Esophagus mucosa (tissue), 1 donor: ENCODE data around the gene CACNA1I. TPM values are rescaled to one million over a fixed set of nuclear protein-coding genes. Genes with fewer than 3 reads are reported as not detected.

Experiments
- ATAC-seq: fragments of 200-7000 bp; cut with Tn5 transposase; one replicate; pipeline ENCODE4 v1.9.1; 2020
- total RNA-seq: library from RNA; stranded (reverse); gene quantifications from one replicate; pipeline ENCODE4 v1.2.4, GENCODE V29; 2023
- donor health status: DM: yes; HTN: yes; CAD: no.

Gene CACNA1I
- total RNA-seq, 1 donor from 2014 or later: 0.08 TPM

DNA sequence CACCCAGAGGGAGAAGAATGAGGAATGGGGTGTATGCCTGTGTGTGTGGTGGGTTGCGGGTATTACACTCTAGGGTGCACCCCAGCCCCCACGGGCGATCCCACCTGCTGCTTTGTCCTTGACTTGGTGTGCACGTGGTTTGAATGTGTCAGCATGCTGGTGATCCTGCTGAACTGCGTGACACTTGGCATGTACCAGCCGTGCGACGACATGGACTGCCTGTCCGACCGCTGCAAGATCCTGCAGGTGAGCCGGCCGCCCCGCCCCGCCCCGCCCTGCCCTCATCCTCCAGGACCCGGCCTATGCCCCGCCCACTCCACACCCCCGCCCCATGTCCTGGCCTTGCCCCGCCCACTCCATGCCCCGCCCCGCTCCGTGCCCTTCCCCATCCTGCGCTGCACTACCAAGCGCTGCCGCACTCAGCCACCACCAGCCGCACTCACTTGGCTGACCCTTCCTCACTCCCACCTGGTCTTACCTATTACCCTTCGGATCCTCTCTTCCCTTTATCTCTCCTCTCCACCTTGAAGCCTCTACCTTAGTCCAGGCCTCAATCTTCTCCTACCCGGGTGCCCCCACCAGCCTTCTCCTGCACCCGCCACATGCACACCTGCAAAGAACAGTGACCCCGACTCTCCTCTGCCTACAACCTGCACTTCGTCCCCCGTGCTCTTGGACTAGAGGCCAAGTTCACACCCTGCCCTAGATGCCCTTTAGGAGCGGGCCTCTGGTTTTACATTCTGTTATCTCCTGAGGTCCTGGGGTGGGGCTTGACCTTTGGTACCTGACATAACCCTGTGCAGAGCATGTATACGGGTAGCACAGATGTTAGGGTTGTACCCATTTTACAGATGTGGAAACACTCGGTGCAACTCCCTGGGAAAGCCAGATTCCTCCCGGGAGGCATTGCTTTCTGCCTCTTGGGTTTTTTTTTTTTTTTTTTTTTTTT, 27.7 kb downstream of the CACNA1I start:
- ATAC-seq: peak; percentile 94

DNA sequence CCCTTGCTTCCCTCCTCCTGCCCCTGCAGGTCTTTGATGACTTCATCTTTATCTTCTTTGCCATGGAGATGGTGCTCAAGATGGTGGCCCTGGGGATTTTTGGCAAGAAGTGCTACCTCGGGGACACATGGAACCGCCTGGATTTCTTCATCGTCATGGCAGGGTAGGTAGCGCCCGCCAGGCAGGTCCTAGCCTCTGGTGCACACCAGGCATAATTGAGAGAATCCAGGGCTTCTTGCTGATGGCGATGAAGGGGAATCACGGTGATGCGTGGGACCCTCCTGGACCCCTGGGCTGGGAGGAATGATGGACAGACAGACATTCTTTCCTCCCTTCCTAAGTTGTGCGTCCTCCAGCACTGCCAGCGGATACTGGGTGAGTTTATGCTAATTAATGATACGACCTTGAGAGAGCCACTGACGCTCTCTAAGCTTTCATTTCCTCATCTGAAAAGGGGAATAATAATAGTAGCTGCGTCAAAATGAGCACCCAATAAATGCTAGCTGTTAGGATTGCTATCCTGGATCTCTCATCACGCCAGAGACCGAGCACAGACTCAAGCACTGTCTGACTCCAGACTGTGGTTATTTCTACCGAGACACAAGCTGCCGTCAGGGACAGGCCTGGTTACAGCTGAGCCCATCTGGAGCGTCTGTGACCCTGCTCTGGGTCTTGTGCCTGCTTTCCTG, 30.1 kb downstream of the CACNA1I start:
- ATAC-seq: no peak

DNA sequence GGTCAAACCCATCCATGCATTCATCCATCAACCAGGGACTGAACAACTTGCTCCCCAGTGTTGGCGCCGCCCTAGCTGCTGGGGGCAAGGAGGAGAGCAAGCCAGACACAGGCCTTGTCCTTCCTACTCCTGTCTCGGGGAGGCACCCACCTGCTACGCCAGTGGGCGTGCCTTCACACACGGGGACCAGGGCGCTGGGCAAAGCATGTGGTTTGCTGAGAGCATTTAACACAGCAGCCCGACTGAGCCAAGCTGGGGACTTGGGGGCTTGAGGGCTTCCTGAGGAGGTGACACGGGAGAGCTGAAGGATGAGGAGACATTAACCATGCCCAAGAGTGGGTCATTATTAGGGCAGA, 30.6 kb downstream of the CACNA1I start:
- ATAC-seq: no peak

DNA sequence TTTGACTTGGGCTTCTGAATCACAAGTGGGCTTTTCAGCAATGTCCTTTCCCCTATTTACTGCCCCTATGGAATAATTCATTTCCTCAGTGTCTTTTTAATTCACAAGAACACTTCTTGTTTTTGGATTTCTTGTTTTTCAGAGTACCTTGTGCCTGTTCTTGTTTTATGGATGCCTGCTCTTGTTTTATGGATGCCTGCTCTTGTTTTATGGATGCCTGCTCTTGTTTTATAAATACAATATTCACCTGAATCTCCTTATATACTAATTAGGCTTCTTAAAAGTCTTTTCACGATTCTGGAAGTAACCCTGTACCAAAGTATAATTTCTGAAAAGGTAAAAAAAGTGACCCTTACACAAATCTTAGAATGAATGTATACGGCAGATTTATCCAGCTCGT, 32.8 kb downstream of the CACNA1I start:
- no peak for ATAC-seq

DNA sequence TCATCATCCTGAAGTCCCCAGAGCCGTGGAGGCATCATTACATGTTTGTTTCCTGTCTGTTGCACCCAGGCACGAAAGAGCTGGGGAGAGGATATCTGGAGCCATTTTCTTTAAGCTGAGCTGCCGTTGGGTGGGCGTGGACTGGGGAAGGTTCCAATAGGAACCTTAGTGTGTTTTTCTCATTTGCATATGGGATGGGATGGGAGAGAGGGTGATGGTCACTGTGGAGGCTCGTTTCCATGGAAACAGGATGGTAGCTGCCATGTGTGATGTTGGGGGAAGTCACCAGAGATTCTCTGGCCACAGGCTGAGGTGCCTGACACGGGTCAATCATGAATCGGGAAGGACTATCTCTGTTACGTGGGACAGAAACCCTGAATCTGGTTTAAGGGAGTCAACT, 39.7 kb downstream of the CACNA1I start:
- ATAC-seq: no peak

DNA sequence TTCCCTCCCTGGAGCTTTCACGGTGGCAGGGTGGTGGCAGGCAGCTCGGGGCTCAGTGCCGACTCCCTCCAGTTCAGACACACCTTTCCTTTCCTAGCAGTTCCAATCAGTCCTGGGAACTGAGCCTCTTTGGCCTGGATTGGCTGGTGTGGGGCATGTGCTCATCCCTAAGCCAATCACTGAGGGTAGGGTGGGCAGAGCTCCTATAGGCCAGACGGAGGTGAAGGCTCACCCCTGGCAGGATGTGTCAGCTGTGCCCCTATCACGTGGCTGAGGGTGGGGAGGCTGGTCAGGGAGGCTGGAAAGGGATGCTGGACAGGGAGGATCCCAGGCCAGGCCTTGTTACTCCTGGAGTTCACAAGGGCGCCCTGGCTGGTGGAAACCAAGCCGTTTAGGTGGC, 40.2 kb downstream of the CACNA1I start:
- no peak for ATAC-seq

DNA sequence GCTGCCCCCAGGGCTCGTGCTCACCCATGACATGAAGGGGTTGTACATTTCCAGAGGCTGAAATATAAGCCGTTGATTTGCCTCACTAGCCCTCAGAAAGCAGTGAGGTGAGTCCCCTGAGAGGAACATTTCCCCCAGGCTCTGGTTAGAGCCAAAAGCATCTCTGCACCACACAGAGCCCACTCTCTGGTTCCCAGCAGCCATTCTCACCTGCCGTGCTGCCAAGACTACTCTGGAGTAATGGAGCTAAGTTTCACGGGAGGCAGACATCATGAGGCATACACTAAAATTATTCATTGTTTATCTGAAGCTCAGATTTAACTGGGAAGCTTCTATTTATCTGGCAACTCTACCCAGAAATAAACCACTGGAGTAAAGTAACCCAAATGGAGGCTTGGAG, 40.8 kb downstream of the CACNA1I start:
- ATAC-seq: no peak

DNA sequence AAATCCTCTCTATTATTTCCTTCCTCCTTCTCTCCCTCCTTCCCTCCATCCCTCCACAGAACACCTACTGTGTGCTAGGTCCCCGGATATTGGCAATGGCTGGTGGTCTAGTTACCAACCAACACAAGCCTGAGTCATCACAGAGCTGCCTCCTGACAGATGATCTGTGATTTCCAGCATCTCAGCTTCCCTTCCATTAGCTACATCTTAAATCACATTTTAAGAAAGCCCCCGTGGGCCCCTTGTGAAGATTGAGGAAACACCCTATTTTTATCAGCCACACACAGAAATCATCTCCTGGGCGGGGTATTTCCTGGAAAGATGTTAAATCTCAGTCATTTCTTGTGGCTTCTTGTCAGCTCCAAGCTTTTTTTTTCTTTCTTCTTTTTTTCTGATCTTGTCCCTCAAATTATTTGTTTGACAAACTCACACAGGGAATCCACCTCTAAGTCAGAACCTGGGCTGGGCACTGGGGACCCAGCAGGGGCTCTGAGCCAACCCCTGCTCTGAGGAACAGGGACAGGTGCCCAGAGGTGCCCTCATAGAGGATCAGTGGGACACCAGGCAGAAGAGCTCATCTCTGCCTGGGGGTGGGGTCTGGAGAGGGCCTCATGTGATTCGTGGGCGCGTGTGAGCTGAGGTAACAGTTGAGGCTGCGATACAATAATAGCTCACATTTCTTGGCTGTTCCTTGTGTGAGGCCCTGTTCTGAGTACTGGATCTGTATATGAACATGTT, 42.4 kb downstream of the CACNA1I start:
- no peak for ATAC-seq

DNA sequence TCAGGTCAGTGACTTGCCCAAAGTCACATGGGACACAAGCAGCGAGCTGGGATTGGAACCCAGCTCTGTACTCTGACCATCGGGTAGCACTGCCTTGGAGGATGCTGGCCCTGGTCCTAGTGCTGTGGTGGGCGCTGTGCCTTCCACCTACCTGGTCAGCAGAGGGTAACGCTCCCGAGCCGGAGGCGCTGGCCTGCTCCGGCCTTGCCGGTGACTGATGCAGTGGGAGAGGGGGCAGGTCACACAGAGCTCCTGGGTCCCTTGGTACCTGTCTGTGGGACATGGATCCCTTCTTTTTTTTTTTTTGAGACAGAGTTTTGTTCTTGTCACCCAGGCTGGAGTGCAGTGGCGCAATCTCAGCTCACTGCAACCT, 43.0 kb downstream of the CACNA1I start:
- ATAC-seq: no peak

DNA sequence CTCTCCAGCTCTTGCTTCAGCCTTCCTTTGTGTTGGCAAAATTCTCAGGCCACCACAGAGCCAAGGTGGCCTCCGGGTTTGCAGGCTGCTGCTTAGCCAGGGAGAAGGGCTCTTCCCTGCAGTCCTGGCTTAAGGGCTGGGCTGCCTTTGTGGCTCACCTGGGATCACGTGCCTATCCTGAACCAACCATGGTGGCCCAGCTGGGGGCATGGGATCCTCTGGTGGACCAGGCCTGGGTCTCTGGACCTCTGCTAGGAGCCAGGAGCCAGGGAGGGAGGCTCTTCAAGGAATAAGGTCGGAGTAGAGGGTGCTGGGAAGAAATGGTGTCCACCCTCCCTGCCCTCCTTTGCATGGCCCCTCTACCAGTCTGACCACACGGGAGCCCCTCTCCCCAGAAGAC, 43.9 kb downstream of the CACNA1I start:
- no peak for ATAC-seq

DNA sequence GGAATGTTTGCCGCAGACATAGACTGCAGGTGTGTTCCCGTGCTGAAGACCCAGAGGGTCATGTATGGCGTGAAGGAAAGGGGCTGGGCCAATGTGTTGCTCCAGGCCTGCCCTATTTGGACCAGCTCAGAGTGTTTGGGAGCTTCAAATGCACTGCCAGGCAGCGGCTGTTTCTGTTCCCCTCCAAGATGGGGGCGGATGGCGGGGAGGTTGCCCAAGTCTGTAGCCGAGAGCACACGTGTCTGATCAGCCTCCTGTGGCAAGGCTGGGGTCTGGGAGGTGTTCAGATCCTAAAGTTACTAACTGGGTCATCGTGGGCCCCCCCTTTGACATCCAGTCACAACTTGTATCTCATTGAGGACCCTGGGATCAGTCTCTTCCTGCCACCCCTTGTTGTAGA, 45.5 kb downstream of the CACNA1I start:
- ATAC-seq: no peak

DNA sequence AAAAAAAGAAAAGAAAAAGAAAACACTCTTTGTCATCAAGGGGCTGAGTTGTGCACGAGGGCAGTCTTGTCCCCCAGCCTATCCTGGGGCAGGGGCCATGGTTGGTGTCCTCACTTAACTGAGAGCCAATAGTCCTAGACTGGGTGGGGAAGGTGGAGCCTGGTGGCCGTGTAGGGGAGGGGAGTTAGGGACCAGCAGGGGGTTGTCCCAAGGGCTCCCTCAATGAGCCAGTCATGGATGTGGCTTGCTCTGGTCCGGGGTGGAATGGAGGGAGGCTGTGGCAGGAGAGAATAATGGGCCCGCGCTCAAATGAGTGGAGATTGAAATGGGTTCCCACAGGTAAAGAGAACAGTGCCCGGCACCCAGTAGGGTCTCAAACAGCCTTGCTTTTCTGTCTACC, 46.2 kb downstream of the CACNA1I start:
- ATAC-seq: no peak

DNA sequence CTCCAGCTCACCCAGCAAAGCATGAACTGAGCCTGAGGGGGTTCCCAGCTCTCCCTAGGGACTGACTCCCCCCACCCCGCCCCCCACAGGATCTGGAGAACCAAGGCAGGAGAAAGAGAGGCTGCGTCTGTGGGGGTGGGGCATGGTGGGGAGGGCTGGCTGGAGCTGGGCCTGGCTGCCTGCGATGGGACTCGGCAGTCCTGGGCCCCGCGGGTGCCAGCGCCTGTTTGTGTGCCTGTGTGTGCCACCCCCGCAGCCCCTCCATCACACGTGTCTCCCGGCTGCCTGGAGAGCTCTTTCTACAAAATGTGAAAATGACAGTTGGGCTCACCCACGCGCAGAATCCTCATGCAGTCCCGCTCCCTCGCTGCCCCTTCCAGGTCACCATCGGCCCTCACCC, 46.8 kb downstream of the CACNA1I start:
- ATAC-seq: no peak

DNA sequence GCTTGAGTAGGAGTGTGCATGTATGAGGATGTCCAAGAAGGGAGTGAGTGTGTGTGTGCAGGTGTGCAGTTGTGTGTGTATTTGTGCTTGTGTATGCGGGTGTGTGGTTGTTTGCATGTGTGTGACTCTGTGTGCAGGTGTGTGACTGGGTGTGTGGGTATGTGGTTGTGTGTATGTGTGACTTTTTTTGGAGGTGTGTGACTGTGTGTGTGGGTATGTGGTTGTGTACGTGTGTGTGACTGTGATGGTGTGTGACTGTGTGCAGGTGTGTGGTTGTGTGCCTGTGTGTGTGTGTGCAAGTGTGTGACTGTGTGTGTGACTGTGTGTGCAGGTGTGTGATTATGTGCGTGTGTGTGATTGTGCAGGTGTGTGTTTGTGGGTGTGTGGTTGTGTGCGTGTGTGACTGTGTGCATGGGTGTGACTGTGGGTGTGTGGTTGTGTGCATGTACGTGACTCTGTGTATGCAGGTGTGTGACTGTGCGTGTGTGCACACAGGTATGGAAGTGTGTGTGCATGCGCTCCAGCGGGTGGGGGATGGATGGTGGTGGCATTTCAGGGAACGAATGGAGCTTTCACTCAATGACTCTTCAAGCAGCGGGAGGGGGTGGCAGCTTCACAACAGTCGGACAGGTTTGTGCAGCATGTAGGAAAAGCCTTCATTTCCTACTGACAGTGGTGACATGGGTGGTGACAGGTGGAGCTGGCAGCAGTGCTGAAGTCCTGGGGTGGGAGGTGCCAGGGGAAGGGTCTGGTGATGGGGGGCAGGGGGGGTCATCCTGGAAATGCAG, 47.6 kb downstream of the CACNA1I start:
- ATAC-seq: no peak

DNA sequence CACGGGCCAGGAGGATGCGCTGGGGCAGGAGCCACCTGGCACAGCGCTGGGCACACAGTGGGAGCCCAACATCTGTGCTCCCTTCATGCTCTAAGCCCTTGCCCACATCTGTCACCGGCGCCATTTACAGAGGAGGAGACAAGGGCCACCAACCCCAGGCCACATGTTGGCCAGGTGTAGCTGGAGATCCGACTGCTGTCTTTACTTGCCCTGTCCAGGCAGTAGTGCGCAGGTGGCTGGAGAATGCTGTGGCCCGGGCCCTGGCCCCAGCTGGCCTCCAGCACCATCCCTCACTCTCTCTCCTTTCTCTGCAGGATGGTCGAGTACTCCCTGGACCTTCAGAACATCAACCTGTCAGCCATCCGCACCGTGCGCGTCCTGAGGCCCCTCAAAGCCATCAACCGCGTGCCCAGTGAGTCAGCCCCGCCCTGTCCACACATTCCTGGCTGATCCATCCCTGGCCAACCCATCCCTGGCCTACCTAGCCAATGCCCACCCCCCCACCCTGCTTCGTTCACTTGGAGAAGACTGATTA, 48.5 kb downstream of the CACNA1I start:
- ATAC-seq: no peak

DNA sequence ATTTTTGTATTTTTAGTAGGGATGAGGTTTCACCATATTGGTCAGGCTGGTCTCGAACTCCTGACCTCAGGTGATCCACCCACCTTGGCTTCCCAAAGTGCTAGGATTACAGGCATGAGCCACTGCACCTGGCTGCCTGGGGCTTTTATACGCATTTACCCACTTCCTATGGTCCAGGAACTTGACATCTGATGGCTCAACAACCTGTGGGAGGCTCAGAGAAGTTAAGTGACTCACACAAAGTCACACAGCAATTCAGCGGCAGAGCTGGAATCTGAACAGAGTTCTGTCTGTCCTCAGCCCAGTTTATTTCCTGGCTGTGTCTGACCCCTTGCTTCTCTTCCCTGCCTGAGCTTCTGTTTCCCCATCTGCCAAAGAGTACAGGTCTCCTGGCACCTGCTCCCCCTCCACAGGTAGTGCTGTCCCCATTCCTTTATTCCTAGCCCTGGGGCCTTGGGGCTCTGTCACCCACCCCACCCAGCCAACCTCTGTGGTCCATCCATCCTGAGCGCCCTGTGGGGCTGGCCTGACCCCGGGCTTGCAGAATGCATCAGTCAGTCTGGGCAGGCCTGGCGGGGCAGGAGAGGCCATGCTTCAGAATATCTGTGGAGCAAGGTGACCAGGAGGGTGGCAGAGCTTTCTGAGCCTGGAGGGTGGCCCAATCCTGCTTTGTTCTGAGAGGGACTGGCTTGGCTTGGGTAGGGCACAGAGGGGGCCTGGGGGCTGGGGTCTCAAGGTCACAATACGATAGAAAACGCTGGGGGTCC, 50.6 kb downstream of the CACNA1I start:
- ATAC-seq: no peak

DNA sequence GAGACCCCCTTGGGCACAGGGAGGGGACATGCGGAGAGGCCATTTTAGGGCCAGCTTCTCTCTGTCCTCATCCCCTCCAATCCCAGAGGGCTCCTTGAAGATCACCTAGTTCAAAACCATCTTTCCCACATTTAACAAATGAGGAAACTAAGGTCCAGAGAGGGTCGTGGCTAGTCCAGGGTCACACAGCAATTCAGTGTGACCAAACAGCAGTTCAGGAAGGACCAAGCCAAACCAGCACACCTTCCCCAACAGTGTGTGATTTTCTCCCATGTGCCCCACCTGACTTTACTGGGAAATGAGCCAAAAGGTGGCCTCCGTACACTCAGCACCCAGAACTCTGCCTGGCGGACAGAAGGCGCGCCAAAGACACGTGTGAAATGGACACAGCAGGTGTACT, 51.3 kb downstream of the CACNA1I start:
- no peak for ATAC-seq

DNA sequence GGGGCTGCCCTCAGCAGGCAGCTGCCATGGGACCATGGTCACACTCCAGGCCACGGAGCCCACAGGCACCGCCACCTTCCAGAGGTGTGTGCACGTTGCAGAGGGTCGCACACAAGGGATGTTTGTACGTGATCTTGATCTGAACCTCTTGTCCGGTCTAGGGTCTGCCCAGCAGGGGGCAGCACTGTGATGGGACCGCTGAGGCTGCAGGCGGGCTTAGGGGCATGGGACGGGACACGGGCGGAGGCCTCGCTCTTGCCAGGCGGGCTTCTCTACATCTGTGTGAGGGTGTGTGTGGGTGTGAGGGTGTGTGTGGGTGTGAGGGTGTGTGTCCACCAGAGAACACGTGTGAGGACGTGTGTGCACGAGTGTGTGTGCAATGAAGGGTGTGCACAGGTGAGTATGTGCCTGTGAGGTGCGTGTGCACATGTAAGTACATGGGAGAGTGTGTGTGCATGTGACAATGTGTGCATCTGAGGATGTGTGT, 52.4 kb downstream of the CACNA1I start:
- peak; percentile 47 for ATAC-seq

DNA sequence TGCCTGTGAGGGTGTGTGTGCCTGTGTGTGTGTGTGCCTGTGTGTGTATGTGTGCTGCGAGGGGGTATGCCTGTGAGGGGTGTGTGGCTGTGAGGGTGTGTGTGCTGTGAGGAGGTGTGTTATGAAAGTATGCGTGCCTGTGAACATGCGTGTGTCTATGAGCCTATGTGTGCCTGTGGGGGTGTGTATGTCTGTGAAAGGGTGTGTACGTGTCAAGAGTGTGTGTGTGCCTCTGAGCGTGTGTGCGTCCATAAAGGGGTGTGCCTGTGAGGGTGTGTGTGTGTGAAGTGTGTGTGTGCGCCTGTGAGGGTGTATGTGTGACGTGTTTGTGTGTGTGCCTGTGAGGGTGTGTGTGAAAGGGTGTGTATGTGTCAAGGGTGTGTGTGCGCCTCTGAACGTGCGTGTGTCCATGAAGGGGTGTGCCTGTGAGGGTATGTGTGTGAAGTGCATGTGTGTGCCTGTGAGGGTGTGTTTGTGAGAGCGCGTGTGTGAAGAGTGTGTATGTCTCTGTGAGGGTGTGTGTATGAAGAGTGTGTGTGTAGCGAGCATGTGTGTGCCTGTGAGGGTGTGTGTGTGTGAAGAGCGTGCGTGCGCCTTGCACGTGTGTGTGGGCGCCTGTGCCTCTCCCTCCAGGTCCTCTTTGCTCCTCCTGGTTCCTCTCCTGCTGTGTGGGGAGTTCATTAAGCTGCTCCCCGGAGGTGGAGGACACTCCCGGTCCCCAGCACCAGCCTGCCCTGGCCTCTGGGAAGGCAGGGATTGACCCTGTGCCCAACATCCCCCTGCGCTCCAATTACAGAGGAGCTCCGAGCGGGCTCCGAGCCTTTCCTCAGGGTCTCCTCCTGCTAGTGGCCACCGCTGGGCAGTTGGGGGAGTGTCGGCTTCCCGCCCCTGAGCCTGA, 53.3 kb downstream of the CACNA1I start:
- ATAC-seq: no peak

DNA sequence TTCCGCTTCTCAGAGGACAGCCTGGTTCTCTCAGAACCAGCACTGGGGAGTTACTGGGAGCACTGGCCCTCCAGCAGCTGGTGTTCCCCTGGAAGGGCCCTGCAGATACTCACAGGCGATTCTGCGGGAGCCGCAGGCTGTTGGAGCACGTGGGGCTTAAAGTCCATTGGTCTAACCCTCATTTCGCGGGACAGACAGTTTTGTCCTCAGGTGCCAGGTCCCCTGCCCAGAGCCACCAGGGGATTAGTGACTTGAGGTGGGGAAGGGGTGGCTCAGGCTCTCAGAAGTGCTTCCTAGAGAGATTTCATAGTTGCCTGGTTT, 53.9 kb downstream of the CACNA1I start:
- ATAC-seq: no peak
